Measurements from ENCODE around the gene MCFD2. TPM values are rescaled to one million over a fixed set of nuclear protein-coding genes. Genes with fewer than 3 reads are reported as not detected.

MCFD2 gene
- total RNA-seq, 4 donors from 2014 or later: 131 to 223 (median 169) TPM

GRCh38 chr2:46893269-46893939 is 22.2 kb downstream of the MCFD2 start:
- H3K27ac ChIP-seq: no peak overlapping the region
- no peaks in the 10 kb centered on the region for H3K4me1 ChIP-seq
- H3K4me3 ChIP-seq (replicated peaks in 1 of 3): no peak overlapping the region
- no peaks in the 10 kb centered on the region for H3K36me3 ChIP-seq
- intact Hi-C loops (cut with DNase I): loop anchor here (5.0 kb wide), 1 partner anchor 251 kb away; no protein-coding TSS in a partner anchor
- DNase-seq: no peak
- no peaks in the 10 kb centered on the region for H3K9me3 ChIP-seq
- TF ChIP-seq POLR2A (IDR thresholded peaks at IDR 0.05) (no peak), CTCF (IDR thresholded peaks at IDR 0.05) (no peak)
- WGBS, 2 donors: 93 to 95% methylated on average over 3 of the region's 3 CpGs
- no peaks in the 10 kb centered on the region for H3K27me3 ChIP-seq

- H3K4me3 ChIP-seq (replicated peaks in 1 of 3): no peak overlapping the region
- 87 to 90% methylated on average over 8 of the region's 8 CpGs for WGBS, 2 donors
- intact Hi-C loops (cut with DNase I): loop anchor here (5.0 kb wide), 1 partner anchor 250 kb away; no protein-coding TSS in a partner anchor
- no peaks in the 10 kb centered on the region for H3K4me1 ChIP-seq
- H3K27ac ChIP-seq: no peak overlapping the region
- TF ChIP-seq POLR2A (IDR thresholded peaks at IDR 0.05) (no peak), CTCF (IDR thresholded peaks at IDR 0.05) (no peak)
- H3K36me3 ChIP-seq: no peaks in the 10 kb centered on the region
- no peak for DNase-seq
- no peaks in the 10 kb centered on the region for H3K9me3 ChIP-seq
- H3K27me3 ChIP-seq: no peaks in the 10 kb centered on the region
Observed at GRCh38 chr2:46891956-46892553, 23.6 kb downstream of the MCFD2 start.

GRCh38 chr2:46888421-46888952 is 27.1 kb downstream of the MCFD2 start:
- Histone ChIP-seq H3K36me3 (no peaks in the 10 kb centered on the region), H3K4me1 (no peaks in the 10 kb centered on the region), H3K27me3 (no peaks in the 10 kb centered on the region), H3K27ac (no peak overlapping the region), H3K4me3 (replicated peaks in 1 of 3) (no peak overlapping the region), H3K9me3 (no peaks in the 10 kb centered on the region)
- DNase-seq: no peak
- WGBS, 2 donors: 67 to 76% methylated on average over 11 of the region's 11 CpGs
- TF ChIP-seq POLR2A (IDR thresholded peaks at IDR 0.05) (no peak), CTCF (IDR thresholded peaks at IDR 0.05) (no peak)
- intact Hi-C loops (cut with DNase I): loop anchor here (5.0 kb wide), 1 partner anchor 231 kb away; no protein-coding TSS in a partner anchor

- Histone ChIP-seq H3K4me1 (peaks cover 0 to 6% of the 10 kb centered on the region in 2 donors), H3K4me3 (replicated peaks in 1 of 3) (no peak overlapping the region), H3K9me3 (no peaks in the 10 kb centered on the region), H3K36me3 (no peaks in the 10 kb centered on the region), H3K27me3 (no peaks in the 10 kb centered on the region), H3K27ac (no peak overlapping the region)
- intact Hi-C loops (cut with DNase I): loop anchor here (5.0 kb wide), 1 partner anchor 230 kb away; no protein-coding TSS in a partner anchor
- 97 to 100% methylated on average over 2 of the region's 2 CpGs for WGBS, 2 donors
- DNase-seq: no peak
- TF ChIP-seq POLR2A (IDR thresholded peaks at IDR 0.05) (no peak), CTCF (IDR thresholded peaks at IDR 0.05) (no peak)
Observed at GRCh38 chr2:46887028-46887885, 28.3 kb downstream of the MCFD2 start.
